Ramos (cell line): ENCODE results near the gene C1orf87.
"Not testable (repeated sequence)": the region's sequence is repeated elsewhere in the genome, so short reads cannot be mapped to it uniquely, and the experiment has no call there.

ENCODE experiments used
- in situ Hi-C: fragments of 300-500 bp; cut with MboI; formaldehyde crosslinking; loops from one replicate; pipeline ENCODE4 v1.14.3; 2022; ENCODE audit warnings: low sequenced_read_pairs; ENCODE audit not compliant: unreplicated experiment

The C1orf87 gene

GRCh38 chr1:59999746-60000145 lies 73.8 kb downstream of the C1orf87 start:
- in situ Hi-C loops = loop anchor here (25.0 kb wide), 1 partner anchor 763 kb away; no protein-coding TSS in a partner anchor

- in situ Hi-C loops = loop anchor here (25.0 kb wide), 1 partner anchor 763 kb away; no protein-coding TSS in a partner anchor
Measured at GRCh38 chr1:59999006-59999405, 74.6 kb downstream of the C1orf87 start.

DNA sequence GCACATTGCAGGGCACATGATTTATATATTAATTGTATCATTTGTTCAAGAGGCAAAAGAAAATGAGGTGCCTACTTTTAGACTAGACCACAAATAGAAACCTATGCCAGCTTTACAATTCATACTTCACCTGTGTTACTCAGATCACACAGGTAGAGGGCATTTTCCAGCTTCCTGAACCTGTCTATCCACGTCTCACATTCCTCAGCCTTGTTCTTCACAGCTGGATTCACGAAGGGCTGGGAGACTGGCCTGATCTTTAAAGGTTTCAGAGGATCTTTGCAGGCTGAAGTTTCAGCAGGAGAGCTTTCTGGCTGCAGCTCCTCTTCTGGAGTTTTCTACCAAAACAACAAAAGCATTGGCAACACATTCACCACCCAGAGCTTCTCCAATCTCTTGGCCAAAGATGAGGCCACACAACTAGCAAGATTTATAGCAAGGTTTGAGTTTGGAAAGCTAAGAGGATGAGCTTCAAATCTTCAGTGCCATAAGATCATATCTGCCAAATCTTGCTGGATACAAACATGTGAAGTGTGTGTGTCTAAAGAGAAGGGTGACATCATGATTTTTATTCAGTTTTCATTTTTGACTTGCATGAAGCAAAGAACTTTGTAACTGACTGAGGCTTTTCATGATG lies 76.0 kb downstream of the C1orf87 start:
- in situ Hi-C loops = loop anchor here (25.0 kb wide), 1 partner anchor 765 kb away; no protein-coding TSS in a partner anchor

DNA sequence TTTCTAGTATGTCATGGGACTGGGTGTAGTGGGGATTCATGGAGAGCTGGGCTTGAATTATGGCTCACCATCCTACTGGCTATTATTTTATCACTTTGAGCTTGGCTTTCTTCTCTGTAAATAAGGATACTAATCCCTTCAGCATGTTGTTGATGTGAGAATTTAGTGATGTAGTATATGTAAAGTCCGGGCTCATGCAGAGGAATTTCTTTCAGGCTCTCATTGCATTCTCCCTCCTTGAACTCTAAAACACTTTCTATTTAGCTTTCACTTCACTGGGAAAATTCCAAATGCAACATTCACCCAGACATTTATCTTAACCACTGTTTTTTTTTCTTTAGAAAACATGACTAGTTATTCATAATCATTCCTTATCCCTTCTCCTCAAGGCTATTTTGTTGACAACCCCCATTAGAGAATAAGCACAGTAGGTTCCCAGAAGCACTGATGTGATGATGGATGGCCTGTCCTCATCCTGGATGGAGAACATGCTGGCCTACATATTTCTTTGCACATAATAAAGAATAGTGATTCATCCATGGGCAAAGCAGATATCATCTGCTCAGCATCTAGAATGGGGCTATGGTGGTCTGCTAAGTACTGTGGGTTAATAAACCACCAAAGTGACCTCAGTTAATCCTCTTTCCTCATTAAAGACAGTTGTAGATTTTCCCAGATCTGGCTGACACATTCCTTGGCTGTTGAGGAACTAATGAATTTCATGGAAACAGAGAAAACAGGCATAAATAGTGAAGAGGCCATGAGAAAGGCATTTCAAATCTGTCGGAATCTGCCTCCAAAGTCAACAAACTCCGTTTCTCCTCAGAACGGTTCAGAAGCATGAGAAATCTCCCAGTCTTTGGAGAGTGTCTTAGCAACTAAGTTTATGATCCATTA lies 79.0 kb downstream of the C1orf87 start:
- in situ Hi-C loops = loop anchor here (25.0 kb wide), 1 partner anchor 768 kb away; no protein-coding TSS in a partner anchor

DNA sequence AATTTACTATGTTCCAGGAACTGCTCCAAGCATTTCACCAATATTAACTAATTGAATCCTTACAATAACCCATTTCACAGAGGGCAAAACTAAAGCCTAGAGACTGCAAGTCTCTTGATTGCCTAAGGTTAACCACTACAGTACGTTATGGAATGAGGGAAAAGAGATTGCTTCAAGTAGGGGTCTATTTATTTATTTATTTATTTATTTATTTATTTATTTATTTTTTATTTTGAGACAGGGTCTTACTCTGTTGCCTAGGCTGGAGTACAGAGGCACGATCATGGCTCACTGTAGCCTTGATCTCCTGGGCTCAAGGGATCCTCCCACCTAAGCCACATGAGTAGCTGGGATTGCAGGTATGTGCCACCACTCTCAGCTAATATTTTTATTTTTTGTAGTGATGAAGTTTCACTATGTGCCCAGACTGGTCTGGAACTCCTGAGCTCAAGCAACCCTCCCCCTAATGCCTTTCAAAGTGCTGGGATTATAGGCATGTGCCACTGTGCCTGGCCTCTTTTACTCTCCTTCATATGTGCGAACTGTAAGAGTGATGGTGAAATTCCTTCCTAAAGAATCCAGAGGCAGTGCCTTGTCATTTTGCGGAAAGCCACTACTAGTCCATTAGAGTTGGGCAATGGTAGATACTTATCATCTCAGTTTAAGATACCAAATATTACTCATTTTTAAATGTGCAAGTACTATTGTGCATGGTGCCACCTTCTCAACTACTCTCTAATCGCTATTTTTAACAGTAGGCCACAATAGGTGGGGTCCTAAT lies 81.3 kb downstream of the C1orf87 start:
- in situ Hi-C loops = loop anchor here (25.0 kb wide), 1 partner anchor 770 kb away; no protein-coding TSS in a partner anchor

DNA sequence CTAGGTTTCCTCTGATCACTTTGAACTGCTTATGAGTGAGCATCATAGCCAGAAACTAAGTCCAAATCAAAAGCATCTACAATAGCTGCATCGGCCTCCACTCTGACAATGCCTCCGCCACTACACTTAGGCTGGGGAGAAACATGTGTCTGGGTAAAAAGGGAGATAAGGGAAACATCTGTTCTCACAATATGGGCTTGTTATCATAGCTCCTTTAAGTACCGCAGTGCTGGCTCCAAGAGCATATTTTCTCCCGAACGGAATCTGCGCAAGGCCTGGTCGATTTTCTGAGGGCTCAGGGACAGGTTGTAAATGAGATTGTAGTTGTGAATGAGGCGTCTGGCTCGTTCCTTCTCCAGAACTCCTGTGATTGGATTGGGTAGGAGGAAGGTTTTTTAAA lies 83.1 kb downstream of the C1orf87 start:
- in situ Hi-C loops = loop anchor here (25.0 kb wide), 1 partner anchor 772 kb away; no protein-coding TSS in a partner anchor

- in situ Hi-C loops = loop anchor here (25.0 kb wide), 1 partner anchor 776 kb away; no protein-coding TSS in a partner anchor
Measured at GRCh38 chr1:59986516-59987310, 86.9 kb downstream of the C1orf87 start.

DNA sequence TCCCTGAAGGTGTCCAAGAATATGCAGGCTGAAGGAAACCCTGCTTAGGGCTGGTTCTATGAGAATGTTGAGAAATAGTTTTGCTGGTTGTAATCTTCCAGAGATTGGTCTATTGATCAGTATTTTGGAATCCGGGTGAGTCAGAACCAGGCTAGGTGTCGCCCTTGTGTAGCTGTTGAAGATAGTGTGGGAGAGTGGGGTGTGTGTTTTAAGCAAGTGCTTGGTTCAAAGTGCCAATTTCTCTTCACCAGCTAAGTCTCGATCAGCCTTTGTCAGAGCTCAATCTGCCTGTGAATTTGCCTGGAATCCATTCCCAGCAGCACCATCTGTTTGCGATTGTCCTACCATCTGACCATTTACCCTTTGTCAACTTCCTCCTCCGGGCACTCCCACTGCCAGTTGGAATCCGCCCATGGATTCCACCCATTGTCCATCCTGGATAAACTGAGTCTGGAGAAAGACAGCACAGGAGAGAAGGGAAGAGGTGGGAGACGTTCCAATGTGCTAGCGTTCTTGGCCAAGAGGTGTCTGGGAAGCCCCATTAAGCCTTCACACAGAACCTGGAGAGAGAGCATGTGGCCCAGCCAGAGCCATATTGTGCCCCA lies 87.6 kb downstream of the C1orf87 start:
- in situ Hi-C loops = loop anchor here (25.0 kb wide), 1 partner anchor 776 kb away; no protein-coding TSS in a partner anchor

- in situ Hi-C loops = loop anchor here (25.0 kb wide), 1 partner anchor 783 kb away; no protein-coding TSS in a partner anchor
Measured at GRCh38 chr1:59979666-59980065, 93.9 kb downstream of the C1orf87 start.

DNA sequence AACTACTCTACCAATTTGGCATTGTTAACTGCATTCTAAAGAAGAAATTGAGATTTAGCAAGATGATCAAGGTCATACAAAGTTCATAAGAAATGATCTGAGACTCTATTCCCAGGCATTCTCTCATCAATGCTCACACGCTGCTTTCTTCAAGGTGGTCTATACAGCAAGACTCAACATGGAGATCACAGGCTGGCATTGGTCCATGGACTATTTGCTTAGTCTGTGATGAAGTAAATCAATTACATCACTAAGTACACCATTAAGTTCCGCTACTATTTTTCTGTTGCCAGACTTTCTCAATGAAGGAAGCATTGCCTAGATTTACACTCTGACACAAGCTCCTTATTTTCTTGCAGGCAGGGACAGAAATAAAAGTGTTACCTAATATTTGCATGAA lies 95.1 kb downstream of the C1orf87 start:
- in situ Hi-C loops = loop anchor here (25.0 kb wide), 1 partner anchor 784 kb away; no protein-coding TSS in a partner anchor

DNA sequence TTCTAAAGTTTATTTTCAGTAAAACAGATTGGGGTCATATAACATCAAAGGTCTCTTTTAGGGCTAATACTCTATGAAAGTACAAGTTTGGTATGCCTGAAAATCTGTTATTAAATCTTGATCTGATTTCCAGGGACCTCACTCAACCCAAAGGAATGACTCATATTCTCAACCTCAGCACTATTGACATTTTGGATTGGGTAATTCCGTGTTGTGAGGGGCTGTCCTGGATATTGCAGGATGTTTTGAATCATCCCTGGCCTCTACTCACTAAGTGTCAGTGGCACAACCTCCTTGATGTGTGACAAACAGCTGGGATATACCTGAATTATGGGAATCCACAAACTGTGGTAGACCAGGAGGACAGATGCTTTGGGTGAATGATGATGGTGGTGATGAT lies 95.5 kb downstream of the C1orf87 start:
- in situ Hi-C loops = loop anchor here (25.0 kb wide), 1 partner anchor 784 kb away; no protein-coding TSS in a partner anchor

- in situ Hi-C loops = loop anchor here (25.0 kb wide), 1 partner anchor 785 kb away; no protein-coding TSS in a partner anchor
Measured at GRCh38 chr1:59977075-59977410, 96.5 kb downstream of the C1orf87 start.

- in situ Hi-C loops = loop anchor here (25.0 kb wide), 1 partner anchor 786 kb away; no protein-coding TSS in a partner anchor
Measured at GRCh38 chr1:59976194-59977074, 97.1 kb downstream of the C1orf87 start.

- in situ Hi-C loops = no loop called here
Measured at GRCh38 chr1:59973719-59974118, 99.9 kb downstream of the C1orf87 start.

GRCh38 chr1:59972216-59972927 lies 101.2 kb downstream of the C1orf87 start:
- in situ Hi-C loops = no loop called here

- in situ Hi-C loops = no loop called here
Measured at GRCh38 chr1:59971464-59971911, 102.1 kb downstream of the C1orf87 start.

DNA sequence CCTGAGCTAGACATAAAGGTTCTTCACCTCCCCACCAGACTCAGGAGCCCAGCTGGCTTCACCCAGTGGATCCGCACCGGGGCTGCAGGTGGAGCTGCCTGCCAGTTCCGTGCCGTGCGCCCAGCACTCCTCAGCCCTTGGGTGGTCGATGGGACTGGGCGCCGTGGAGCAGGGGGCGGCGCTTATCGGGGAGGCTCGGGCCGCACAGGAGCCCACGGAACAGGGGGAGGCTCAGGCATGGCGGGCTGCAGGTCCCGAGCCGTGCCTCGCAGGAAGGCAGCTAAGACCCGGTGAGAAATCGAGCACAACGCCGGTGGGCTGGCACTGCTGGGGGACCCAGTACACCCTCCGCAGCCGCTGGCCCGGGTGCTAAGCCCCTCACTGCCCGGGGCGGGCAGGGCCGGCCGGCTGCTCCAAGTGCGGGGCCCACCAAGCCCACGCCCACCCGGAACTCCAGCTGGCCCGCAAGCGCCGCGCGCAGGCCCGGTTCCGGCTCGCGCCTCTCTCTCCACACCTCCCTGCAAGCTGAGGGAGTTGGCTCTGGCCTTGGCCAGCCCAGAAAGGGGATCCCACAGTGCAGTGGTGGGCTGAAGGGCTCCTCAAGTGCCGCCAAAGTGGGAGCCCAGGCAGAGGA lies 103.9 kb downstream of the C1orf87 start:
- in situ Hi-C loops = not testable (repeated sequence)
